Kidney epithelial cell (primary cell): ENCODE measurements around the gene CCDC88C. TPM values are rescaled to one million over a fixed set of nuclear protein-coding genes. Genes with fewer than 3 reads are reported as not detected.

Experiments
- DNase-seq: peaks from one replicate; pipeline ENCODE4 v3.0.0-alpha.2; 2010; ENCODE audit warnings: low read depth
- H3K27me3 ChIP-seq: 2 replicates; pipeline ENCODE4 v1.6.0; 2011; ENCODE audit warnings: low read length; ENCODE audit not compliant: control insufficient read depth, insufficient read depth
- H3K36me3 ChIP-seq: 2 replicates; pipeline ENCODE4 v1.5.1; 2011; ENCODE audit warnings: low read length; ENCODE audit not compliant: control insufficient read depth, insufficient read depth
- H3K4me3 ChIP-seq: 2 replicates; pipeline ENCODE4 v1.5.1; 2011; ENCODE audit warnings: low read depth, mild to moderate bottlenecking, control low read depth, low read length
- CTCF ChIP-seq: IDR thresholded peaks from 2 replicates; pipeline ENCODE4 v1.5.1; 2011; ENCODE audit warnings: mild to moderate bottlenecking, moderate library complexity, low read length, control low read depth, inconsistent platforms; ENCODE audit not compliant: insufficient read depth, poor library complexity, severe bottlenecking
- total RNA-seq: library from RNA; depleted of rRNA; stranded (reverse); fragments of >200 nt; gene quantifications from 2 replicates; pipeline ENCODE4 v1.2.3, GENCODE V29; 2015

The CCDC88C gene
- total RNA-seq, 1 donor from 2014 or later = 22.4 TPM

- TF ChIP-seq CTCF = no peak
- no peaks in the 10 kb centered on the region for H3K27me3 ChIP-seq
- DNase-seq = no peak
- H3K36me3 ChIP-seq = peaks cover 2% of the 10 kb centered on the region
- no peak overlapping the region for H3K4me3 ChIP-seq
Observed at GRCh38 chr14:91310606-91311283, 106.9 kb downstream of the CCDC88C start.

- no peak for TF ChIP-seq CTCF
Observed at GRCh38 chr14:91309756-91310280, 107.8 kb downstream of the CCDC88C start.

GRCh38 chr14:91308337-91308736 lies 109.3 kb downstream of the CCDC88C start:
- H3K4me3 ChIP-seq = no peak overlapping the region
- peaks cover 2% of the 10 kb centered on the region for H3K36me3 ChIP-seq
- H3K27me3 ChIP-seq = no peaks in the 10 kb centered on the region
- no peak for DNase-seq
- TF ChIP-seq CTCF = no peak

More at GRCh38 chr14:91309756-91310280, 107.8 kb downstream of the CCDC88C start:
- H3K36me3 ChIP-seq = peaks cover 2% of the 10 kb centered on the region
- no peak for DNase-seq
- H3K27me3 ChIP-seq = no peaks in the 10 kb centered on the region
- H3K4me3 ChIP-seq = no peak overlapping the region

- H3K4me3 ChIP-seq = no peak overlapping the region
- TF ChIP-seq CTCF = no peak
- no peaks in the 10 kb centered on the region for H3K27me3 ChIP-seq
- H3K36me3 ChIP-seq = peaks cover 2% of the 10 kb centered on the region
- no peak for DNase-seq
Observed at GRCh38 chr14:91307652-91308051, 110.0 kb downstream of the CCDC88C start.

- Histone ChIP-seq H3K36me3 (peaks cover 2% of the 10 kb centered on the region), H3K4me3 (no peak overlapping the region), H3K27me3 (no peaks in the 10 kb centered on the region)
- no peak for DNase-seq
- no peak for TF ChIP-seq CTCF
Observed at GRCh38 chr14:91307046-91307445, 110.6 kb downstream of the CCDC88C start.

GRCh38 chr14:91306547-91306946 lies 111.1 kb downstream of the CCDC88C start:
- Histone ChIP-seq H3K27me3 (no peaks in the 10 kb centered on the region), H3K4me3 (no peak overlapping the region), H3K36me3 (peaks cover 2% of the 10 kb centered on the region)
- DNase-seq = no peak
- no peak for TF ChIP-seq CTCF
